ENCODE measurements around the gene P4HB.

- no peak for TF ChIP-seq CTCF (tag by site-specific recombination; IDR thresholded peaks at IDR 0.05)
- no peak for TF ChIP-seq ZNF10 (tag by site-specific recombination; IDR thresholded peaks at IDR 0.05)
- TF ChIP-seq ZBTB21 (tag by site-specific recombination; IDR thresholded peaks at IDR 0.05) = no peak
- no peak for TF ChIP-seq REST (tag by site-specific recombination; IDR thresholded peaks at IDR 0.05)
- TF ChIP-seq ZNF311 (tag by site-specific recombination; IDR thresholded peaks at IDR 0.05; ENCODE audit: borderline replicate concordance) = no peak
- no peak for TF ChIP-seq ZNF510 (tag by site-specific recombination; IDR thresholded peaks at IDR 0.05; ENCODE audit: insufficient replicate concordance)
Observed at GRCh38 chr17:81889602-81890001, 29.3 kb upstream of the P4HB start.

Data from HEK293 (cell line).